Right lobe of liver (tissue), 6 donors: ENCODE results near the gene MMD2. TPM values are rescaled to one million over a fixed set of nuclear protein-coding genes. Genes with fewer than 3 reads are reported as not detected.

ENCODE experiments used
- ATAC-seq, 4 donors: fragments of 200-7000 bp; cut with Tn5 transposase; one replicate each; pipeline ENCODE4 v1.9.1; 2020; ENCODE audit warnings: mild to moderate bottlenecking in 4 of 4, moderate library complexity in 4 of 4
- DNase-seq, 3 donors: peaks; one replicate each; pipeline ENCODE4 v3.0.0-alpha.2; 2020
- H3K27ac ChIP-seq, 3 donors: fragments of 200-600 bp; one replicate each; pipeline ENCODE4 v1.8.0; 2022
- H3K27me3 ChIP-seq, 2 donors: fragments of 200-600 bp; one replicate each; pipeline ENCODE4 v1.8.0; 2022
- H3K36me3 ChIP-seq, 4 donors: fragments of 200-600 bp; sonication (generic) in 1 of 4; one replicate each; pipeline versions ENCODE4 v1.5.1 to v1.8.0; 2017 to 2022; ENCODE audit warnings: control low read depth in 1 of 4
- H3K4me1 ChIP-seq, 4 donors: fragments of 200-600 bp; sonication (generic) in 1 of 4; one replicate each; pipeline versions ENCODE4 v1.5.1 to v1.8.0; 2017 to 2022; ENCODE audit warnings: control low read depth in 1 of 4
- H3K4me3 ChIP-seq, 3 donors: fragments of 200-600 bp; one replicate each; pipeline ENCODE4 v1.8.0; 2022
- H3K9me3 ChIP-seq, 4 donors: fragments of 200-600 bp; sonication (generic) in 1 of 4; one replicate each; pipeline versions ENCODE4 v1.5.1 to v1.8.0; 2017 to 2022; ENCODE audit warnings: control low read depth in 1 of 4
- CTCF ChIP-seq, 4 donors: fragments of 200-600 bp in 3 of 4; fragments of 450-650 bp in 1 of 4; IDR thresholded peaks; one replicate each; pipeline versions ENCODE4 v1.5.1 to v1.8.0; 2016 to 2022; ENCODE audit warnings: antibody characterized with exemption in 4 of 4, mild to moderate bottlenecking in 2 of 4
- POLR2A ChIP-seq: fragments of 450-650 bp; IDR thresholded peaks from one replicate; pipeline ENCODE4 v1.6.1; 2017; ENCODE audit warnings: antibody characterized with exemption, mild to moderate bottlenecking
- WGBS: methylation state at CpG from one replicate; pipeline ENCODE4 v1.1.6; 2018; ENCODE audit warnings: low coverage, low lambda C conversion rate; ENCODE audit not compliant: insufficient coverage; ENCODE audit errors: missing lambda C conversion rate; 5-methylcytosine and 5-hydroxymethylcytosine counted together
- intact Hi-C, 2 donors: fragments of 100-400 bp; cut with DNase I; formaldehyde crosslinking; loops; one replicate each; pipeline versions ENCODE4 v1.11.2 to v1.14.1; 2022
- total RNA-seq, 6 experiments: library from RNA; depleted of rRNA in 2 of 6; stranded (reverse); fragments of >200 nt in 2 of 6; fragmentation: NEBNext Ultra II Directional in 3 of 6; extraction: Animal tissue kit (Norgen Biotek cat#: 25700) in 3 of 6; gene quantifications; one replicate each; pipeline versions ENCODE4 v1.1.0 to v1.2.4, GENCODE V29; 2016 to 2023
- donor health status: DM: no; HTN: yes; CAD: no.
- donor health status: DM: no; HTN: no; CAD: no.
- donor health status: DM: no; HTN: no; CAD: no.
- donor health status: DM: no; HTN: yes; CAD: no.
- donor health status: DM: no; HTN: yes; CAD: no.

Gene MMD2
- total RNA-seq, 6 experiments from 2014 or later = not detected

- TF ChIP-seq POLR2A = no peak
- TF ChIP-seq CTCF (IDR thresholded peaks at IDR 0.05) = no peak
- Histone ChIP-seq H3K9me3 (no peaks in the 10 kb centered on the region), H3K4me1 (no peaks in the 10 kb centered on the region), H3K27me3 (no peaks in the 10 kb centered on the region), H3K27ac (no peak overlapping the region), H3K36me3 (no peaks in the 10 kb centered on the region), H3K4me3 (no peak overlapping the region)
- WGBS = 83% methylated on average over 1 of the region's 8 CpGs
- no peak for ATAC-seq
- DNase-seq = no peak
- intact Hi-C loops = no loop called here
These were observed 30.0 kb downstream of the MMD2 start for GRCh38 chr7:4929005-4929404.

GRCh38 chr7:4928445-4928844 is 30.5 kb downstream of the MMD2 start:
- Histone ChIP-seq H3K4me3 (no peak overlapping the region), H3K36me3 (no peaks in the 10 kb centered on the region), H3K27ac (no peak overlapping the region), H3K9me3 (no peaks in the 10 kb centered on the region), H3K27me3 (no peaks in the 10 kb centered on the region), H3K4me1 (no peaks in the 10 kb centered on the region)
- intact Hi-C loops = no loop called here
- TF ChIP-seq CTCF (IDR thresholded peaks at IDR 0.05) (no peak), POLR2A (no peak)
- 88% methylated on average over 1 of the region's 2 CpGs for WGBS
- ATAC-seq (no peak), DNase-seq (no peak)

DNA sequence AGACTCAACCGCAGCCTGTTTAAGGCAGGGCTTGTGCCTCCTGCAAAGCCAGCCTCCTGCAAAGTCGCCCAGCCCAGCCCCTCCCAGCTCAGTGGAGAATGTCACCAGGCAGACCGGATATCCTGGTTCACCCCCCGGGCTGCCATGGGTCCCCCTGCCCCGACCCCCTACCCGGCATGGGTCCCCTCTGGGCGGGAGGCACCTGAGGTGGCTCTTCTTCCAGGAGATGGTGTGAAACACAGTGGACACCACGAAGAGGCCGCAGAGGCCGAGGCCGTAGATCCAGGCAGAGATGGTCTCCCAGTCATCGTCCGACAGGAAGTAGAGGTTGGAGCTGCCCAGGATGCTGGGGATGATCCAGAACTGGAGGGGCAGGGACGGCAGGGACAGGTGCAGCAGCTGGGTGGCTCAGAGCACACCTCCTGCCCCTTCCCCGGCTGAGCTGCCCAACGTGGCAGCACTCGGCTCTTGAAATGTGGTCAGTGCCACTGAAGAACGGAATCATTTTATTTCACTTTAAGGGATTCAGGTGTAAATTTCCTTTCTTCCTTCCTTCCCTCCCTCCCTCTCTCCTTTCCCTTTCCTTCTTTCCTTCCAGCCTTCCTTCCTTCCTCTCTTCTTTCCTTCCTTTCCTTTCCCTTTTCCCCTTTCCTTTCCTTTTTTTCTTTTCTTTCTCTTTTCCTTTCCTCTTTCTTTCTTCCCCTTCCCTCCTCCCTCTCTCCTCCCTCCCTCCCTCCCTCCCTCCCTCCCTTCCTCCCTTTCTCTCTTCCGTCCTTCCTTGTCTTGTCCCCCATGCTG is 38.8 kb downstream of the MMD2 start:
- H3K36me3 ChIP-seq = no peaks in the 10 kb centered on the region
- no peak for TF ChIP-seq CTCF (IDR thresholded peaks at IDR 0.05)
- TF ChIP-seq POLR2A = no peak
- no peaks in the 10 kb centered on the region for H3K27me3 ChIP-seq
- no peak overlapping the region for H3K4me3 ChIP-seq
- H3K27ac ChIP-seq = no peak overlapping the region
- 65% methylated on average over 5 of the region's 19 CpGs for WGBS
- no peak for ATAC-seq
- no peak for DNase-seq
- intact Hi-C loops = no loop called here
- H3K4me1 ChIP-seq = no peaks in the 10 kb centered on the region
- H3K9me3 ChIP-seq = no peaks in the 10 kb centered on the region

GRCh38 chr7:4916113-4916512 is 42.9 kb downstream of the MMD2 start:
- H3K27me3 ChIP-seq = no peaks in the 10 kb centered on the region
- ATAC-seq = no peak
- intact Hi-C loops = no loop called here

More at GRCh38 chr7:4916113-4916512, 42.9 kb downstream of the MMD2 start:
- Histone ChIP-seq H3K36me3 (no peaks in the 10 kb centered on the region), H3K4me1 (peaks cover 0 to 4% (median 0%) of the 10 kb centered on the region in 4 donors), H3K9me3 (no peaks in the 10 kb centered on the region), H3K27ac (no peak overlapping the region), H3K4me3 (no peak overlapping the region)
- no peak for DNase-seq
- TF ChIP-seq CTCF (IDR thresholded peaks at IDR 0.05) = no peak
- TF ChIP-seq POLR2A = no peak
- 64% methylated on average over 4 of the region's 8 CpGs for WGBS
